Liver (tissue), 3 donors: Measurements from ENCODE around the gene MARVELD1.

Experiments used
- FOXA1 ChIP-seq: IDR thresholded peaks from 2 replicates; pipeline ENCODE4 v1.6.1; 2016; ENCODE audit warnings: antibody characterized with exemption
- GABPA ChIP-seq, 2 donors: IDR thresholded peaks in 1 of 2; conservative IDR thresholded peaks in 1 of 2; 2 replicates each; pipeline ENCODE4 v1.6.1; 2016; ENCODE audit warnings: antibody characterized with exemption in 2 of 2, mild to moderate bottlenecking in 1 of 2, moderate library complexity in 1 of 2
- RAD21 ChIP-seq, 2 donors: IDR thresholded peaks; 2 replicates each; pipeline ENCODE4 v1.6.1; 2016; ENCODE audit warnings: antibody characterized with exemption in 2 of 2, mild to moderate bottlenecking in 2 of 2
- TF ChIP-seq, protein P1 (sequence below): IDR thresholded peaks from 2 replicates; pipeline ENCODE4 v1.6.1; 2016; ENCODE audit warnings: antibody characterized with exemption
- TF ChIP-seq, protein P2 (sequence below): fragments of 150-350 bp; IDR thresholded peaks from 2 replicates; pipeline ENCODE4 v1.5.1; 2017; ENCODE audit warnings: improper control_type of control experiment, low read depth, low read length; ENCODE audit not compliant: missing input control
- TF ChIP-seq, protein P3 (sequence below): IDR thresholded peaks from 2 replicates; pipeline ENCODE4 v1.6.1; 2016; ENCODE audit warnings: antibody characterized with exemption
- TF ChIP-seq, protein P4 (sequence below): IDR thresholded peaks from 2 replicates; pipeline ENCODE4 v1.6.1; 2016; ENCODE audit warnings: antibody characterized with exemption, mild to moderate bottlenecking
- TF ChIP-seq, protein P5 (sequence below): IDR thresholded peaks from 2 replicates; pipeline ENCODE4 v1.6.1; 2016; ENCODE audit warnings: antibody characterized with exemption
- donor health status: healthy.
- donor health status: healthy.

DNA sequence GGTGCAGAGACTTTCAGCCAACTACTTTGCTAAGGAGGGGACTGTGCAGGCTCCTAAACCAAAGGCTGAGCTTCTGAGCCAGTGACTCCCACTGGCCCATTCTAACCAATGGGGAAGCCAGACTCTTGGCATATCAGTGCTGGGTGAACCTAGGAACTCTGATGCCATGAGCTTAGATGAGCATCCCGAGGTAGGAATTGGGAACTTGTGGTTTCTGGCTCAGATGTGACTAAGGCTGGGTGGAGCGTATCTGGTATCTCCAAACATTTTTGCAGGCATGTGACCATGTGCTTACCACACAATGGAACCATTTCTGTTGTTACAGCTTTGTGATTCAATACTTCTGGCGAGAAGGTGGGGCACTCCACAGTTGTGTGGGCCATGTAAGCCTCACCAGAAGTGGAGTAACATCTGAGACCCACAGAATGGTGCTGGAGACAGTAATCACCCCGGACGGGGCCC lies 23.9 kb upstream of the MARVELD1 start:
- no peak for TF ChIP-seq GABPA (IDR thresholded peaks at IDR 0.05 in 1 of 2, conservative IDR thresholded peaks at IDR 0.05 in 1 of 2)
- TF ChIP-seq, protein P1, sequence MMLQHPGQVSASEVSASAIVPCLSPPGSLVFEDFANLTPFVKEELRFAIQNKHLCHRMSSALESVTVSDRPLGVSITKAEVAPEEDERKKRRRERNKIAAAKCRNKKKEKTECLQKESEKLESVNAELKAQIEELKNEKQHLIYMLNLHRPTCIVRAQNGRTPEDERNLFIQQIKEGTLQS, result no peak
- TF ChIP-seq, protein P2, sequence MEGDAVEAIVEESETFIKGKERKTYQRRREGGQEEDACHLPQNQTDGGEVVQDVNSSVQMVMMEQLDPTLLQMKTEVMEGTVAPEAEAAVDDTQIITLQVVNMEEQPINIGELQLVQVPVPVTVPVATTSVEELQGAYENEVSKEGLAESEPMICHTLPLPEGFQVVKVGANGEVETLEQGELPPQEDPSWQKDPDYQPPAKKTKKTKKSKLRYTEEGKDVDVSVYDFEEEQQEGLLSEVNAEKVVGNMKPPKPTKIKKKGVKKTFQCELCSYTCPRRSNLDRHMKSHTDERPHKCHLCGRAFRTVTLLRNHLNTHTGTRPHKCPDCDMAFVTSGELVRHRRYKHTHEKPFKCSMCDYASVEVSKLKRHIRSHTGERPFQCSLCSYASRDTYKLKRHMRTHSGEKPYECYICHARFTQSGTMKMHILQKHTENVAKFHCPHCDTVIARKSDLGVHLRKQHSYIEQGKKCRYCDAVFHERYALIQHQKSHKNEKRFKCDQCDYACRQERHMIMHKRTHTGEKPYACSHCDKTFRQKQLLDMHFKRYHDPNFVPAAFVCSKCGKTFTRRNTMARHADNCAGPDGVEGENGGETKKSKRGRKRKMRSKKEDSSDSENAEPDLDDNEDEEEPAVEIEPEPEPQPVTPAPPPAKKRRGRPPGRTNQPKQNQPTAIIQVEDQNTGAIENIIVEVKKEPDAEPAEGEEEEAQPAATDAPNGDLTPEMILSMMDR, result no peak
- TF ChIP-seq, protein P3, sequence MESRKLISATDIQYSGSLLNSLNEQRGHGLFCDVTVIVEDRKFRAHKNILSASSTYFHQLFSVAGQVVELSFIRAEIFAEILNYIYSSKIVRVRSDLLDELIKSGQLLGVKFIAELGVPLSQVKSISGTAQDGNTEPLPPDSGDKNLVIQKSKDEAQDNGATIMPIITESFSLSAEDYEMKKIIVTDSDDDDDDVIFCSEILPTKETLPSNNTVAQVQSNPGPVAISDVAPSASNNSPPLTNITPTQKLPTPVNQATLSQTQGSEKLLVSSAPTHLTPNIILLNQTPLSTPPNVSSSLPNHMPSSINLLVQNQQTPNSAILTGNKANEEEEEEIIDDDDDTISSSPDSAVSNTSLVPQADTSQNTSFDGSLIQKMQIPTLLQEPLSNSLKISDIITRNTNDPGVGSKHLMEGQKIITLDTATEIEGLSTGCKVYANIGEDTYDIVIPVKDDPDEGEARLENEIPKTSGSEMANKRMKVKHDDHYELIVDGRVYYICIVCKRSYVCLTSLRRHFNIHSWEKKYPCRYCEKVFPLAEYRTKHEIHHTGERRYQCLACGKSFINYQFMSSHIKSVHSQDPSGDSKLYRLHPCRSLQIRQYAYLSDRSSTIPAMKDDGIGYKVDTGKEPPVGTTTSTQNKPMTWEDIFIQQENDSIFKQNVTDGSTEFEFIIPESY, result no peak
- TF ChIP-seq, protein P4, sequence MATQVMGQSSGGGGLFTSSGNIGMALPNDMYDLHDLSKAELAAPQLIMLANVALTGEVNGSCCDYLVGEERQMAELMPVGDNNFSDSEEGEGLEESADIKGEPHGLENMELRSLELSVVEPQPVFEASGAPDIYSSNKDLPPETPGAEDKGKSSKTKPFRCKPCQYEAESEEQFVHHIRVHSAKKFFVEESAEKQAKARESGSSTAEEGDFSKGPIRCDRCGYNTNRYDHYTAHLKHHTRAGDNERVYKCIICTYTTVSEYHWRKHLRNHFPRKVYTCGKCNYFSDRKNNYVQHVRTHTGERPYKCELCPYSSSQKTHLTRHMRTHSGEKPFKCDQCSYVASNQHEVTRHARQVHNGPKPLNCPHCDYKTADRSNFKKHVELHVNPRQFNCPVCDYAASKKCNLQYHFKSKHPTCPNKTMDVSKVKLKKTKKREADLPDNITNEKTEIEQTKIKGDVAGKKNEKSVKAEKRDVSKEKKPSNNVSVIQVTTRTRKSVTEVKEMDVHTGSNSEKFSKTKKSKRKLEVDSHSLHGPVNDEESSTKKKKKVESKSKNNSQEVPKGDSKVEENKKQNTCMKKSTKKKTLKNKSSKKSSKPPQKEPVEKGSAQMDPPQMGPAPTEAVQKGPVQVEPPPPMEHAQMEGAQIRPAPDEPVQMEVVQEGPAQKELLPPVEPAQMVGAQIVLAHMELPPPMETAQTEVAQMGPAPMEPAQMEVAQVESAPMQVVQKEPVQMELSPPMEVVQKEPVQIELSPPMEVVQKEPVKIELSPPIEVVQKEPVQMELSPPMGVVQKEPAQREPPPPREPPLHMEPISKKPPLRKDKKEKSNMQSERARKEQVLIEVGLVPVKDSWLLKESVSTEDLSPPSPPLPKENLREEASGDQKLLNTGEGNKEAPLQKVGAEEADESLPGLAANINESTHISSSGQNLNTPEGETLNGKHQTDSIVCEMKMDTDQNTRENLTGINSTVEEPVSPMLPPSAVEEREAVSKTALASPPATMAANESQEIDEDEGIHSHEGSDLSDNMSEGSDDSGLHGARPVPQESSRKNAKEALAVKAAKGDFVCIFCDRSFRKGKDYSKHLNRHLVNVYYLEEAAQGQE, result no peak
- TF ChIP-seq FOXA1, result no peak
- TF ChIP-seq, protein P5, sequence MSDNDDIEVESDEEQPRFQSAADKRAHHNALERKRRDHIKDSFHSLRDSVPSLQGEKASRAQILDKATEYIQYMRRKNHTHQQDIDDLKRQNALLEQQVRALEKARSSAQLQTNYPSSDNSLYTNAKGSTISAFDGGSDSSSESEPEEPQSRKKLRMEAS, result no peak
- TF ChIP-seq RAD21 (IDR thresholded peaks at IDR 0.05), result no peak
